Liver (tissue), 9 donors: Measurements from ENCODE around the gene RNF41. TPM values are rescaled to one million over a fixed set of nuclear protein-coding genes. Genes with fewer than 3 reads are reported as not detected.

Experiments used
- DNase-seq: peaks from one replicate; pipeline ENCODE4 v3.0.0-alpha.2; 2017; ENCODE audit warnings: low spot score
- H3K27ac ChIP-seq, 2 donors: one replicate each; pipeline ENCODE4 v1.7.0; 2013; ENCODE audit warnings: inconsistent platforms in 2 of 2, low read length in 2 of 2, control low read depth in 1 of 2, low read depth in 1 of 2, mild to moderate bottlenecking in 1 of 2
- H3K27me3 ChIP-seq, 4 donors: one replicate each; pipeline versions ENCODE4 v1.6.1 to v1.7.0; 2013; ENCODE audit warnings: low read length in 3 of 4, inconsistent platforms in 1 of 4, mild to moderate bottlenecking in 1 of 4, moderate library complexity in 1 of 4; ENCODE audit not compliant: control insufficient read depth in 4 of 4, insufficient read depth in 4 of 4
- H3K36me3 ChIP-seq, 4 donors: one replicate each; pipeline versions ENCODE4 v1.6.1 to v1.7.0; 2013; ENCODE audit warnings: low read length in 3 of 4, mild to moderate bottlenecking in 3 of 4, low read depth in 1 of 4, moderate library complexity in 1 of 4; ENCODE audit not compliant: control insufficient read depth in 4 of 4, insufficient read depth in 3 of 4
- H3K4me1 ChIP-seq, 4 donors: one replicate each; pipeline versions ENCODE4 v1.6.1 to v1.7.0; 2013; ENCODE audit warnings: low read length in 3 of 4, mild to moderate bottlenecking in 3 of 4, moderate library complexity in 1 of 4; ENCODE audit not compliant: control insufficient read depth in 4 of 4, insufficient read depth in 4 of 4
- H3K4me3 ChIP-seq, 3 donors: one replicate each; pipeline versions ENCODE4 v1.6.1 to v1.7.0; 2013; ENCODE audit warnings: low read length in 3 of 3, control low read depth in 1 of 3, low read depth in 1 of 3, mild to moderate bottlenecking in 1 of 3
- H3K9ac ChIP-seq, 2 donors: one replicate each; pipeline ENCODE4 v1.7.0; 2013; ENCODE audit warnings: low read length in 2 of 2, mild to moderate bottlenecking in 2 of 2, moderate library complexity in 2 of 2, control low read depth in 1 of 2, low read depth in 1 of 2
- H3K9me3 ChIP-seq, 4 donors: one replicate each; pipeline versions ENCODE4 v1.6.1 to v1.7.0; 2013; ENCODE audit warnings: low read length in 3 of 4; ENCODE audit not compliant: control insufficient read depth in 4 of 4
- EGR1 ChIP-seq, 2 donors: IDR thresholded peaks; 2 replicates each; pipeline ENCODE4 v1.6.1; 2016 to 2018; ENCODE audit warnings: antibody characterized with exemption in 2 of 2, low read depth in 2 of 2
- FOXA1 ChIP-seq: IDR thresholded peaks from 2 replicates; pipeline ENCODE4 v1.6.1; 2016; ENCODE audit warnings: antibody characterized with exemption
- HNF4A ChIP-seq, 2 donors: conservative IDR thresholded peaks; 2 replicates each; pipeline ENCODE4 v1.6.1; 2016; ENCODE audit warnings: antibody characterized with exemption in 2 of 2, mild to moderate bottlenecking in 2 of 2
- HNF4G ChIP-seq: IDR thresholded peaks from 2 replicates; pipeline ENCODE4 v1.6.1; 2016; ENCODE audit warnings: antibody characterized with exemption
- NR2F2 ChIP-seq: IDR thresholded peaks from 2 replicates; pipeline ENCODE4 v1.6.1; 2016; ENCODE audit warnings: antibody characterized with exemption
- RAD21 ChIP-seq, 2 donors: IDR thresholded peaks; 2 replicates each; pipeline ENCODE4 v1.6.1; 2016; ENCODE audit warnings: antibody characterized with exemption in 2 of 2, mild to moderate bottlenecking in 2 of 2
- SP1 ChIP-seq: IDR thresholded peaks from 2 replicates; pipeline ENCODE4 v1.6.1; 2018; ENCODE audit warnings: antibody characterized with exemption, mild to moderate bottlenecking
- TAF1 ChIP-seq: conservative IDR thresholded peaks from 2 replicates; pipeline ENCODE4 v1.6.1; 2016; ENCODE audit warnings: antibody characterized with exemption, mild to moderate bottlenecking
- YY1 ChIP-seq: IDR thresholded peaks from 2 replicates; pipeline ENCODE4 v1.6.1; 2016; ENCODE audit warnings: antibody characterized with exemption, mild to moderate bottlenecking
- WGBS: extraction: QIAGEN DNeasy Blood & Tissue Kit; methylation state at CpG from one replicate; pipeline ENCODE4 v1.1.7; 2013; 5-methylcytosine and 5-hydroxymethylcytosine counted together
- polyA plus RNA-seq, 2 donors: library from polyadenylated mRNA; stranded (reverse) in 1 of 2; unstranded in 1 of 2; fragments of 200-250 nt in 1 of 2; fragments of >200 nt in 1 of 2; fragmentation: Nextera tagmentation in 1 of 2; extraction: Ambion mirVana in 1 of 2; gene quantifications; one replicate each; pipeline versions ENCODE4 v1.2.1 to v1.2.3, GENCODE V29; 2013 to 2015
- total RNA-seq, 2 donors: library from RNA; depleted of rRNA; stranded (reverse); fragments of >200 nt; gene quantifications; one replicate each; pipeline ENCODE4 v1.2.3, GENCODE V29; 2014
- TF ChIP-seq, protein P1 (sequence below): IDR thresholded peaks from 2 replicates; pipeline ENCODE4 v1.6.1; 2016; ENCODE audit warnings: antibody characterized with exemption, mild to moderate bottlenecking
- TF ChIP-seq, protein P2 (sequence below): fragments of 150-350 bp; IDR thresholded peaks from 2 replicates; pipeline ENCODE4 v1.5.1; 2017; ENCODE audit warnings: improper control_type of control experiment, low read depth, low read length; ENCODE audit not compliant: missing input control
- donor health status: healthy.
- donor health status: healthy.
- donor health status: healthy.
- donor health status: healthy.
- donor health status: healthy.

The RNF41 gene
- total and polyA plus RNA-seq, 4 donors, result 7.6 to 31.8 (median 16.8) TPM

DNA sequence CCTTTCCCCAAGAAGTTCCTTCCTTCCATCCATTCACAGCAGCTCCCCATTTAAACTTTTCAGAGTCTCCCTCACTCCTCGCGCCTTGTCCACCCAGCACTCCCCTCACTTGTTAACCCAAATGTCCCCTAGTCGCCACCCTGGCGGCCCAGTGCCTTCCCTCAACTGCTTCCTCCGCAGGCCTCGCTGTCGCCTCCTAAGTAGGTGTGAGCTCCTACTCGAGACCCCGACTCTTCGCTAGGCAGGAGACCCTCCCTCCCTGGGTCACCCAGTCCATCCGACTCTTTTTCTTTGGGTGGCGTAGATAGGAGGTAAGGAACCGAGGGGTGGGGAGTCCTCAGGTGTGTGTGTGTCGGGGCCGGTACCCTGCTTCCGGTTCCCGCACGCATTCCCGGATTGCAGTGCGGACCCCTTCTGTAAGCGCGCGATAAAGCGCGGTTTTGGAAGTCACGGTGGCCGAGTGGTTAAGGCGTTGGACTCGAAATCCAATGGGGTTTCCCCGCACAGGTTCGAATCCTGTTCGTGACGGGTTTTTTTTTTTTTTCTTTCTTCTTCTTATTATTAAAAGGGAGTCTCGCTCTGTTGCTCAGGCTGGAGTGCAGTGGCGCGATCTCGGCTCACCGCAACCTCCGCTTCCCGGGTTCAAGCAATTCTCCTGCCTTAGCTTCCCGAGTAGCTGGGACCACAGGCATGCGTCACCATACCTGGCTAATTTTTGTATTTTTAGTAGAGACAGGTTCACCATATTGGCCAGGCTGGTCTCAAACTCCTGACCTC, 31.6 kb downstream of the RNF41 start (continued):
- TF ChIP-seq, protein P1, sequence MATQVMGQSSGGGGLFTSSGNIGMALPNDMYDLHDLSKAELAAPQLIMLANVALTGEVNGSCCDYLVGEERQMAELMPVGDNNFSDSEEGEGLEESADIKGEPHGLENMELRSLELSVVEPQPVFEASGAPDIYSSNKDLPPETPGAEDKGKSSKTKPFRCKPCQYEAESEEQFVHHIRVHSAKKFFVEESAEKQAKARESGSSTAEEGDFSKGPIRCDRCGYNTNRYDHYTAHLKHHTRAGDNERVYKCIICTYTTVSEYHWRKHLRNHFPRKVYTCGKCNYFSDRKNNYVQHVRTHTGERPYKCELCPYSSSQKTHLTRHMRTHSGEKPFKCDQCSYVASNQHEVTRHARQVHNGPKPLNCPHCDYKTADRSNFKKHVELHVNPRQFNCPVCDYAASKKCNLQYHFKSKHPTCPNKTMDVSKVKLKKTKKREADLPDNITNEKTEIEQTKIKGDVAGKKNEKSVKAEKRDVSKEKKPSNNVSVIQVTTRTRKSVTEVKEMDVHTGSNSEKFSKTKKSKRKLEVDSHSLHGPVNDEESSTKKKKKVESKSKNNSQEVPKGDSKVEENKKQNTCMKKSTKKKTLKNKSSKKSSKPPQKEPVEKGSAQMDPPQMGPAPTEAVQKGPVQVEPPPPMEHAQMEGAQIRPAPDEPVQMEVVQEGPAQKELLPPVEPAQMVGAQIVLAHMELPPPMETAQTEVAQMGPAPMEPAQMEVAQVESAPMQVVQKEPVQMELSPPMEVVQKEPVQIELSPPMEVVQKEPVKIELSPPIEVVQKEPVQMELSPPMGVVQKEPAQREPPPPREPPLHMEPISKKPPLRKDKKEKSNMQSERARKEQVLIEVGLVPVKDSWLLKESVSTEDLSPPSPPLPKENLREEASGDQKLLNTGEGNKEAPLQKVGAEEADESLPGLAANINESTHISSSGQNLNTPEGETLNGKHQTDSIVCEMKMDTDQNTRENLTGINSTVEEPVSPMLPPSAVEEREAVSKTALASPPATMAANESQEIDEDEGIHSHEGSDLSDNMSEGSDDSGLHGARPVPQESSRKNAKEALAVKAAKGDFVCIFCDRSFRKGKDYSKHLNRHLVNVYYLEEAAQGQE, result no peak
- TF ChIP-seq TAF1, result no peak

DNA sequence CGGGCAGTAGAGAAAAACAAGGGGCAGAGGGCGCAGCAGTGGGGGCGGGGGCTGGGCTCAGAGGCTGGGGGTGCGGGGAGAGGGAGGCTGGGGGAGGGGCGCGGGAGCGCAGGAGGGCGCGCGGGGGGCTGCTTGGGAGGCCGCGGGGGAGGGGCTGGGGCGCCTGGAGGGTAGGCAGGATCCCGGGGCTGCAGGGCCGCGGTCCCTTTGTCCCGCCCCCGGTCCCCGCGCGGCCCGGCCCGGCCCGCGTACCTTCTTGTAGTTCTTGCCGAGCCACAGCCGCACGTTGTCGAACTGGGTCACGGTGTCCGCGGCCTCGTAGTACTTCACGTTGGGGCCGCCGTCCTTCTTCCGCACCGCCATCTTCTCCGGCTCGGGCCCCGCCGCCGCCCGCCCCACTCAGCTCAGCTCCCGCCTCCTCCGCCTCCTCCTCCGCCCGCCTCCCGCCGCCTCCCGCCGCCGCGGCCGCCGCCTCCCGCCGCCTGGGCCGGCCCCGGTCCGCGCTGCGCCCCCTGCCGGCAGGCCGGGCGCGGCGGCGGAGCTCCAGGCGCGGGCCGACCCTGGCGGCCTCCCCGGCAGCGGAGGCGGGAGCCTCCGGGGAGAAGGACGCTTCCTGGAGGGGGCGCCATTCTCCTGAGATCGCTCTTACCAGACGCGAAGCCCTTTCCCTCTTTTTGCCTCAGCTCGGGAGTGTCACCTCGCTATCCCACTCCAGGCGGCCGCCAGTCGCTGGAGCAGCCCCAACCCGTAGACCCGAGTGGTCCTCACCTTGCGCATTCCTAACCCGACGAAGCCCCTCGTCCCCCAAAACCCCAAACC, 32.4 kb downstream of the RNF41 start, which contains the start of gene SMARCC2:
Gene SMARCC2, minus strand, starts transcription at position 385 of the 819 bp plus-strand sequence. Its CDS starts 22 bp downstream, at position 363.
- peak; percentile 90 for DNase-seq
- H3K9ac ChIP-seq, result peak within 1 kb of the TSS; percentile 41 to 66
- H3K9me3 ChIP-seq, result no peaks in the 10 kb centered on the region
- no peaks in the 10 kb centered on the region for H3K27me3 ChIP-seq
- peak within 1 kb of the TSS; percentile 74 to 95 (median 76) for H3K4me3 ChIP-seq
- under 1% methylated on average over 93 of the region's 93 CpGs for WGBS
- H3K27ac ChIP-seq, result peak within 1 kb of the TSS; percentile 78 to 90
- H3K36me3 ChIP-seq, result peaks cover 5 to 13% (median 12%) of the 10 kb centered on the region in 4 donors
- H3K4me1 ChIP-seq, result peaks cover 0 to 24% (median 18%) of the 10 kb centered on the region in 4 donors
- TF ChIP-seq SP1 (no peak), YY1 (peak; percentile 50), EGR1 (IDR thresholded peaks at IDR 0.05; ENCODE audit: low read depth in 2 of 2) (no peak), HNF4A (conservative IDR thresholded peaks at IDR 0.05) (no peak), RAD21 (IDR thresholded peaks at IDR 0.05) (peak; percentile 45 to 55), HNF4G (no peak), FOXA1 (no peak), NR2F2 (no peak), TAF1 (no peak)
- TF ChIP-seq, protein P2, sequence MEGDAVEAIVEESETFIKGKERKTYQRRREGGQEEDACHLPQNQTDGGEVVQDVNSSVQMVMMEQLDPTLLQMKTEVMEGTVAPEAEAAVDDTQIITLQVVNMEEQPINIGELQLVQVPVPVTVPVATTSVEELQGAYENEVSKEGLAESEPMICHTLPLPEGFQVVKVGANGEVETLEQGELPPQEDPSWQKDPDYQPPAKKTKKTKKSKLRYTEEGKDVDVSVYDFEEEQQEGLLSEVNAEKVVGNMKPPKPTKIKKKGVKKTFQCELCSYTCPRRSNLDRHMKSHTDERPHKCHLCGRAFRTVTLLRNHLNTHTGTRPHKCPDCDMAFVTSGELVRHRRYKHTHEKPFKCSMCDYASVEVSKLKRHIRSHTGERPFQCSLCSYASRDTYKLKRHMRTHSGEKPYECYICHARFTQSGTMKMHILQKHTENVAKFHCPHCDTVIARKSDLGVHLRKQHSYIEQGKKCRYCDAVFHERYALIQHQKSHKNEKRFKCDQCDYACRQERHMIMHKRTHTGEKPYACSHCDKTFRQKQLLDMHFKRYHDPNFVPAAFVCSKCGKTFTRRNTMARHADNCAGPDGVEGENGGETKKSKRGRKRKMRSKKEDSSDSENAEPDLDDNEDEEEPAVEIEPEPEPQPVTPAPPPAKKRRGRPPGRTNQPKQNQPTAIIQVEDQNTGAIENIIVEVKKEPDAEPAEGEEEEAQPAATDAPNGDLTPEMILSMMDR, result peak; percentile 87
- TF ChIP-seq, protein P1, result no peak
